HEK293T (cell line): ENCODE data around the gene FBXW5.

Experiments used
- CTCF ChIA-PET: fragments of 350-600 bp; formaldehyde crosslinking; extraction: SDS; loops from one replicate; lab custom pipeline; 2021; ENCODE audit warnings: antibody characterized with exemption, inconsistent platforms; lab: Yijun Ruan, JAX
- POLR2A ChIA-PET: fragments of 350-600 bp; formaldehyde crosslinking; extraction: SDS; loops from one replicate; lab custom pipeline; 2020; ENCODE audit warnings: antibody characterized with exemption, inconsistent platforms; lab: Yijun Ruan, JAX
- DNase-seq: peaks from one replicate; pipeline ENCODE4 v3.0.0; 2012; ENCODE audit warnings: mixed read lengths; ENCODE audit errors: extremely low spot score
- ARNT ChIP-seq: fragments of 450-650 bp; IDR thresholded peaks from 2 replicates; pipeline ENCODE4 v1.6.1; 2017; ENCODE audit warnings: mild to moderate bottlenecking
- BHLHE40 ChIP-seq: fragments of 450-650 bp; IDR thresholded peaks from 2 replicates; pipeline ENCODE4 v1.6.1; 2016; ENCODE audit warnings: mild to moderate bottlenecking, moderate library complexity, borderline replicate concordance
- CTBP1 ChIP-seq: fragments of 450-650 bp; IDR thresholded peaks from 2 replicates; pipeline ENCODE4 v1.6.1; 2016; ENCODE audit warnings: borderline replicate concordance
- ELF4 ChIP-seq: fragments of 450-650 bp; IDR thresholded peaks from 2 replicates; pipeline ENCODE4 v1.6.1; 2017; ENCODE audit warnings: antibody characterized with exemption
- FOXA1 ChIP-seq: fragments of 450-650 bp; IDR thresholded peaks from 2 replicates; pipeline ENCODE4 v1.6.1; 2016; ENCODE audit warnings: mild to moderate bottlenecking
- FOXK2 ChIP-seq: fragments of 450-650 bp; IDR thresholded peaks from 2 replicates; pipeline ENCODE4 v1.6.1; 2016; ENCODE audit warnings: mild to moderate bottlenecking
- FOXM1 ChIP-seq: fragments of 450-650 bp; IDR thresholded peaks from 2 replicates; pipeline ENCODE4 v1.6.1; 2017; ENCODE audit warnings: mild to moderate bottlenecking, borderline replicate concordance
- HDGF ChIP-seq: fragments of 450-650 bp; IDR thresholded peaks from 2 replicates; pipeline ENCODE4 v1.6.1; 2017; ENCODE audit warnings: antibody characterized with exemption, borderline replicate concordance
- L3MBTL2 ChIP-seq: fragments of 450-650 bp; conservative IDR thresholded peaks from 2 replicates; pipeline ENCODE4 v1.6.1; 2016; ENCODE audit warnings: mild to moderate bottlenecking
- LEF1 ChIP-seq: fragments of 450-650 bp; IDR thresholded peaks from 2 replicates; pipeline ENCODE4 v1.6.1; 2017; ENCODE audit warnings: mild to moderate bottlenecking, borderline replicate concordance
- NFRKB ChIP-seq: fragments of 450-650 bp; IDR thresholded peaks from 2 replicates; pipeline ENCODE4 v1.6.1; 2016; ENCODE audit warnings: mild to moderate bottlenecking, moderate library complexity
- SP1 ChIP-seq: fragments of 450-650 bp; IDR thresholded peaks from 2 replicates; pipeline ENCODE4 v1.6.1; 2017
- SUZ12 ChIP-seq: fragments of 450-650 bp; IDR thresholded peaks from 2 replicates; pipeline ENCODE4 v1.6.1; 2016; ENCODE audit warnings: mild to moderate bottlenecking
- TARDBP ChIP-seq: fragments of 450-650 bp; IDR thresholded peaks from 2 replicates; pipeline ENCODE4 v1.6.1; 2016
- ZNF384 ChIP-seq: fragments of 450-650 bp; IDR thresholded peaks from 2 replicates; pipeline ENCODE4 v1.6.1; 2016
- TF ChIP-seq, protein P1 (sequence below): fragments of 450-650 bp; IDR thresholded peaks from 2 replicates; pipeline ENCODE4 v1.6.1; 2016

Gene FBXW5

GRCh38 chr9:136982232-136983051, 37.9 kb upstream of the FBXW5 start, which contains the start of gene LCNL1:
TSS of gene LCNL1 (plus strand) at chr9:136982993. CDS start at chr9:136983587, 594 bp downstream.
- ChIA-PET CTCF (no interaction called here), POLR2A (interaction anchor here (1.6 to 1.7 kb wide), 2 partner anchors 9 to 11 kb away, joined by 5 to 12 read pairs; no protein-coding TSS in a partner anchor)
- TF ChIP-seq TARDBP: no peak
- no peak for TF ChIP-seq SP1
- TF ChIP-seq ELF4: no peak
- TF ChIP-seq SUZ12: no peak
- no peak for TF ChIP-seq ZNF384
- no peak for TF ChIP-seq ARNT
- TF ChIP-seq CTBP1: no peak
- no peak for TF ChIP-seq NFRKB
- TF ChIP-seq FOXM1: no peak
- TF ChIP-seq LEF1: no peak
- TF ChIP-seq L3MBTL2: no peak
- TF ChIP-seq FOXK2: no peak
- TF ChIP-seq FOXA1: no peak
- DNase-seq: no peak

DNA sequence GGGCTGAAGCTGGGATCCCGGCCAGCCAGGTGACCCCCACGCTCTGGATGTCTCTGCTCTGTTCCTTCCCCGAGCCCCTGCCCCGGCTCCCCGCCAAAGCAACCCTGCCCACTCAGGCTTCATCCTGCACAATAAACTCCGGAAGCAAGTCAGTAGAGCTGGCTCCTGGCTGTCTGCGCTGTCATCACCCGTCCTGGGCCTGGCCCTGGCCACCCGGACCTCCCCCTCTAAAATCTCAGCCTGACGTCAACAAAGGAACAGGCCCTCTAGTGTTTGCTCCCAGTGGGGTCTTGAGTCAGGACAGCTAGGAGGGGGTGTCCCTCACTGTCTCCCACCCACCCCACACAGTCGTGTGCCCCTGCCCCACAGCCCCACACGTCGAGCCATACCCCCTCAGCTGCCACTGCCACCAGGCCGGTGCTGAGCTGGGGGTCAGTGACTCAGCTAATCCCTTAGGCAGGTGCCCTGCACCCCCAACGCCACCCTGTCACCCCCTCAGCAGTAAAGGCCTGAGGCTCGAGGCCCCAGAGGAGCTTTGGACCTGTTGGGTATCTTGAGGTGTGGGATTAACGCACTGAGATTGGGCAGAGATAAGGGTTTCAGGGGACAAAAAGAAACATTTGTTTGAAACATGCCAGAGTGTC, 37.2 kb upstream of the FBXW5 start:
- TF ChIP-seq FOXM1 (no peak), CTBP1 (no peak), FOXA1 (no peak), SP1 (no peak), L3MBTL2 (no peak), SUZ12 (no peak), BHLHE40 (no peak), NFRKB (no peak), ELF4 (no peak), HDGF (no peak), TARDBP (no peak), ARNT (no peak), ZNF384 (no peak), LEF1 (no peak), FOXK2 (no peak)
- TF ChIP-seq, protein P1, sequence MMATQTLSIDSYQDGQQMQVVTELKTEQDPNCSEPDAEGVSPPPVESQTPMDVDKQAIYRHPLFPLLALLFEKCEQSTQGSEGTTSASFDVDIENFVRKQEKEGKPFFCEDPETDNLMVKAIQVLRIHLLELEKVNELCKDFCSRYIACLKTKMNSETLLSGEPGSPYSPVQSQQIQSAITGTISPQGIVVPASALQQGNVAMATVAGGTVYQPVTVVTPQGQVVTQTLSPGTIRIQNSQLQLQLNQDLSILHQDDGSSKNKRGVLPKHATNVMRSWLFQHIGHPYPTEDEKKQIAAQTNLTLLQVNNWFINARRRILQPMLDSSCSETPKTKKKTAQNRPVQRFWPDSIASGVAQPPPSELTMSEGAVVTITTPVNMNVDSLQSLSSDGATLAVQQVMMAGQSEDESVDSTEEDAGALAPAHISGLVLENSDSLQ: no peak
- ChIA-PET POLR2A (interaction anchor here (1.6 to 1.7 kb wide), 2 partner anchors 10 to 11 kb away, joined by 5 to 12 read pairs; no protein-coding TSS in a partner anchor), CTCF (no interaction called here)
- no peak for DNase-seq

GRCh38 chr9:136980669-136981478, 36.3 kb upstream of the FBXW5 start:
- no peak for DNase-seq
- TF ChIP-seq FOXM1 (no peak), NFRKB (no peak), ZNF384 (no peak), SP1 (no peak), LEF1 (no peak), TARDBP (no peak), ELF4 (no peak)
- ChIA-PET CTCF (interaction anchor here (0.6 kb wide), 1 partner anchor 280 kb away, joined by 3 read pairs; no protein-coding TSS in a partner anchor), POLR2A (interaction anchor here (1.7 kb wide), 1 partner anchor 11 kb away, joined by 12 read pairs; no protein-coding TSS in a partner anchor)

DNA sequence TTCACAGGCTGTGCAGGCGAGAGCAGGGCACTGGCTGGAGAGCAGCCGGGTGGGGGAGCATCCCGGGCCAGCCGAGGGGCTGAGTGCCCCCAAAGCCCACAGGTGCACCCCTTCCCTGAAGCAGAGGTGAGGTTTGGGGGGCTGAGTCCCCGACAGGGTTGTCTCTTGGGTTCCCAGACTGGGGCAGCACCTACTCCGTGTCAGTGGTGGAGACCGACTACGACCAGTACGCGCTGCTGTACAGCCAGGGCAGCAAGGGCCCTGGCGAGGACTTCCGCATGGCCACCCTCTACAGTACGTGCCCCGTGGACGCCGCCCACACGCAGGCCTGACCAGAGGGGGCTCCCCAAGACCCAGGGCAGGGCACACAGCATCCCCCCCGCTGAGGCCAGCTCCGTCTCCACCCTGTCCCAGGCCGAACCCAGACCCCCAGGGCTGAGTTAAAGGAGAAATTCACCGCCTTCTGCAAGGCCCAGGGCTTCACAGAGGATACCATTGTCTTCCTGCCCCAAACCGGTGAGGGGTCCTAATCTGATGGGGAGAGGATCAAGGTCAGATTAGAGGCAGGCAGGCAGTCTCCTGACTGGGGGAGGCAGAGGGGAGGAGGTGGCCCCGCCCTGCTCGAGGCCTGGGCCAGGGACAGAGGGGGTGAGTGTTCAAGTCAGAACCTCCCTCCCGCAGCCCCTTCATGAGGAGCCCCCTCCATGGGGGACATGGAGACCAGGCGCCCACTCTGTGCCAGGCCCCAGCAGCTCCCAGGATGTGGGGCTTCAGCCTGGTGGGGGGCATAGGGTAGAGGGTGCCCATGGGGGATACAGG, 35.4 kb upstream of the FBXW5 start:
- no peak for DNase-seq
- TF ChIP-seq FOXA1 (no peak), FOXM1 (no peak), LEF1 (no peak), HDGF (no peak), SP1 (no peak), ZNF384 (no peak), BHLHE40 (no peak), L3MBTL2 (no peak), FOXK2 (no peak), CTBP1 (no peak), SUZ12 (no peak), TARDBP (no peak), ARNT (no peak), NFRKB (no peak)
- TF ChIP-seq, protein P1: no peak
- CTCF ChIA-PET: no interaction called here
- POLR2A ChIA-PET: no interaction called here

DNA sequence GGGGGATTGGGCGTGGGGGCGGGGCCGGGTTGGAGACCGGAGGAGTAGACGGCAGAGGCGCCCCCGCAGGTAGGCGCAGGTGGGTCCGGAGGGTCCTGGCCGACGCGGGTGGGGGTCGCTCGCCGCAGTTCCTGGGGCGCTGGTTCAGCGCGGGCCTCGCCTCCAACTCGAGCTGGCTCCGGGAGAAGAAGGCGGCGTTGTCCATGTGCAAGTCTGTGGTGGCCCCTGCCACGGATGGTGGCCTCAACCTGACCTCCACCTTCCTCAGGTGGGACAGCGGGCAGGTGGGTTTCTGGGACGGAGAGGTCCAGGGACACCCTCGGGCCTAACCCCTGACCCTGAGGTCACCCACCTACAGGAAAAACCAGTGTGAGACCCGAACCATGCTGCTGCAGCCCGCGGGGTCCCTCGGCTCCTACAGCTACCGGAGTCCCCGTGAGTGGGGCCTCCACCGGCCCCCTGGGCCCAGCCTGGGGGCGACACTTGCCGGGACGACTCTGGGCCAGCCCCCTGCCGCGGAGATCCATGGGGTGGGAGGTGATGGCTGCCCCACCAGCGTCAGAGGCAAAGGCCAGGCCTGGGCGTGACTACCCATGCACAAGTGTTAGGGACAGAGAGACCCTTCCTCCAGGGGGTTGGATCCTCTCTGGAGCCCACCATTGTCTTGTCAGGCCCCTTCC, 34.5 kb upstream of the FBXW5 start:
- no peak for TF ChIP-seq FOXK2
- TF ChIP-seq ELF4: no peak
- no peak for TF ChIP-seq TARDBP
- TF ChIP-seq, protein P1: no peak
- no peak for TF ChIP-seq NFRKB
- no peak for TF ChIP-seq FOXM1
- no peak for TF ChIP-seq FOXA1
- TF ChIP-seq SP1: no peak
- TF ChIP-seq SUZ12: no peak
- no peak for TF ChIP-seq L3MBTL2
- no peak for TF ChIP-seq BHLHE40
- POLR2A ChIA-PET: interaction anchor here (0.6 to 1.0 kb wide), 2 partner anchors 13 to 28 kb away, joined by 3 to 5 read pairs; partner anchors contain the start of gene PAXX
- CTCF ChIA-PET: interaction anchor here (1.1 kb wide), 1 partner anchor 31 kb away, joined by 3 read pairs; no protein-coding TSS in a partner anchor
- DNase-seq: no peak
